Right renal pelvis (tissue), 4 donors: Measurements from ENCODE around the gene KLF7. TPM values are rescaled to one million over a fixed set of nuclear protein-coding genes. Genes with fewer than 3 reads are reported as not detected.

Source experiments
- DNase-seq, 4 donors: peaks; one replicate each; pipeline ENCODE4 v3.0.0-alpha.2; 2013; ENCODE audit warnings: low read depth in 4 of 4, low spot score in 3 of 4, missing footprints in 1 of 4
- polyA plus RNA-seq, 4 donors: library from polyadenylated mRNA; unstranded; fragments of 120-200 nt; gene quantifications; one replicate each; pipeline ENCODE4 v1.2.1, GENCODE V29; 2013; ENCODE audit not compliant: insufficient read length in 4 of 4

Gene KLF7
- polyA plus RNA-seq, 4 donors: 21.0 to 25.4 (median 22.2) TPM

GRCh38 chr2:207167099-207167923, 1.6 kb upstream of the KLF7 start:
- DNase-seq: no peak

GRCh38 chr2:207166349-207167098, 776 bp upstream of the KLF7 start:
- peak in 1 of 4 donors; percentile 58 for DNase-seq

GRCh38 chr2:207166039-207166348, 246 bp upstream of the KLF7 start:
- peak; percentile 94 to 98 (median 96) for DNase-seq

GRCh38 chr2:207164006-207164831, 1.5 kb downstream of the KLF7 start:
- DNase-seq: peak in 1 of 4 donors; percentile 52

- DNase-seq: no peak
Observed at GRCh38 chr2:207163756-207164005, 2.1 kb downstream of the KLF7 start.

- peak in 1 of 4 donors; percentile 25 for DNase-seq
Observed at GRCh38 chr2:207163053-207163755, 2.5 kb downstream of the KLF7 start.

- no peak for DNase-seq
Observed at GRCh38 chr2:207162316-207162715, 3.4 kb downstream of the KLF7 start.

- no peak for DNase-seq
Observed at GRCh38 chr2:207161247-207162123, 4.3 kb downstream of the KLF7 start.

GRCh38 chr2:207160115-207160514, 5.6 kb downstream of the KLF7 start:
- no peak for DNase-seq

GRCh38 chr2:207159002-207159401, 6.7 kb downstream of the KLF7 start:
- DNase-seq: no peak

GRCh38 chr2:207157731-207158130, 8.0 kb downstream of the KLF7 start:
- DNase-seq: no peak

- no peak for DNase-seq
Observed at GRCh38 chr2:207157162-207157481, 8.6 kb downstream of the KLF7 start.

- DNase-seq: no peak
Observed at GRCh38 chr2:207156451-207157161, 9.1 kb downstream of the KLF7 start.

GRCh38 chr2:207155516-207156444, 10.0 kb downstream of the KLF7 start:
- DNase-seq: no peak

GRCh38 chr2:207154556-207155510, 10.9 kb downstream of the KLF7 start:
- DNase-seq: no peak

- DNase-seq: no peak
Observed at GRCh38 chr2:207153266-207153975, 12.3 kb downstream of the KLF7 start.

- DNase-seq: no peak
Observed at GRCh38 chr2:207151048-207151447, 14.7 kb downstream of the KLF7 start.
